A172 (cell line): ENCODE results near the gene SAMD14. TPM values are rescaled to one million over a fixed set of nuclear protein-coding genes. Genes with fewer than 3 reads are reported as not detected.
"Not testable (repeated sequence)": the region's sequence is repeated elsewhere in the genome, so short reads cannot be mapped to it uniquely, and the experiment has no call there.

Experiments
- DNase-seq: peaks from one replicate; pipeline ENCODE4 v3.0.0-alpha.2; 2015; ENCODE audit warnings: low spot score
- total RNA-seq: library from RNA; depleted of rRNA; stranded (reverse); fragments of >200 nt; shearing (Covaris generic); gene quantifications from 2 replicates; pipeline ENCODE4 v1.2.3, GENCODE V29; 2014

Gene SAMD14
- total RNA-seq, 1 experiment from 2014 or later, result 0.62 TPM

GRCh38 chr17:50076591-50077235, 53.2 kb downstream of the SAMD14 start:
- no peak for DNase-seq

- DNase-seq, result no peak
Observed at GRCh38 chr17:50076221-50076590, 53.8 kb downstream of the SAMD14 start.

DNA sequence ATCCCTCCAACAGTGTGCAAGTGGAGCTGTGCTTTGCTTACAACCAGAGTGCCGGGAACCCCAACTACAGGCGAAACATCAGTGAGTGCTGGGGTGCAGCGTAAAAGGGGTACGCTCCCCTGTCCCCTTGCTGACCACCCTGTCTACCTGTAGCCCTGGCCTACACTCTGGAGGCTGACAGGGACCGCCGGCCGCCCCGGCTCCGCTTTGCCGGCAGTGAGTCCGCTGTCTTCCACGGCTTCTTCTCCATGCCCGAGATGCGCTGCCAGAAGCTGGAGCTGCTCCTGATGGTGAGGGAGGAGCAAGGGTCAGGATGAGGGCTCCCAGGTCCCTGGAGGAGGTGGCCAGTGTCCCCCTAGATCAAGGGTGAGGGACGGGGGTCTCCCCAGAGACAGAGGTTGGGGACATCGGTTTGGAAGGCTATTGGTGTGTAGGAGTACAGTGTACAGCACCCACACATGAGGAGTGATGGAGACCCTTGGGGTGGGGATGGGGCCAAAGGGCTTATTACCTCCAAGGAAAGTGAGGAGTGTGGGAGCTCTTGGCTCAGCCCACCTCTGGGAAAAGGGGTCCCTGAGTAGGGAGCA, 54.4 kb downstream of the SAMD14 start:
- no peak for DNase-seq

GRCh38 chr17:50074227-50074626, 55.7 kb downstream of the SAMD14 start:
- no peak for DNase-seq

DNA sequence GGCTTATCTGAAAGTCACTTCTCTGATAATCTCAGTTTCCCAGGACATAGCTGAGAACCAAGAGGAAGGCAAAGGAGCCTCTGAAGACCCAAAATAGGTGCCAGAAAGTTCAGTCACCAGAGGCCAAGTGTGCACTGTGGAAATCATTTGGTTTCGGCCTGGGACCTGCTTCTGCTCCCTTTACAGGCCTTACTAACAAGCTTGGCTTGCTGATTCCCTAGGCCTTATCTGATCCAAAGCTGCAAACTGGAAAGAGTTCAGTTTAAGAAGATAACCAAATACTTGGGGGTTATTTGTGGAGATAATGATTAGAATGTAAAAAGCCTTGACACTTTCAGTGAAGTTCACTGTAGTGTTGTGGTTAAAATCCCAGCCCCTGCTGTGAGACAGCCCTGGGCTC, 57.0 kb downstream of the SAMD14 start:
- DNase-seq, result no peak

- DNase-seq, result peak; percentile 51
Observed at GRCh38 chr17:50072130-50072529, 57.8 kb downstream of the SAMD14 start.

- no peak for DNase-seq
Observed at GRCh38 chr17:50071692-50072091, 58.3 kb downstream of the SAMD14 start.

DNA sequence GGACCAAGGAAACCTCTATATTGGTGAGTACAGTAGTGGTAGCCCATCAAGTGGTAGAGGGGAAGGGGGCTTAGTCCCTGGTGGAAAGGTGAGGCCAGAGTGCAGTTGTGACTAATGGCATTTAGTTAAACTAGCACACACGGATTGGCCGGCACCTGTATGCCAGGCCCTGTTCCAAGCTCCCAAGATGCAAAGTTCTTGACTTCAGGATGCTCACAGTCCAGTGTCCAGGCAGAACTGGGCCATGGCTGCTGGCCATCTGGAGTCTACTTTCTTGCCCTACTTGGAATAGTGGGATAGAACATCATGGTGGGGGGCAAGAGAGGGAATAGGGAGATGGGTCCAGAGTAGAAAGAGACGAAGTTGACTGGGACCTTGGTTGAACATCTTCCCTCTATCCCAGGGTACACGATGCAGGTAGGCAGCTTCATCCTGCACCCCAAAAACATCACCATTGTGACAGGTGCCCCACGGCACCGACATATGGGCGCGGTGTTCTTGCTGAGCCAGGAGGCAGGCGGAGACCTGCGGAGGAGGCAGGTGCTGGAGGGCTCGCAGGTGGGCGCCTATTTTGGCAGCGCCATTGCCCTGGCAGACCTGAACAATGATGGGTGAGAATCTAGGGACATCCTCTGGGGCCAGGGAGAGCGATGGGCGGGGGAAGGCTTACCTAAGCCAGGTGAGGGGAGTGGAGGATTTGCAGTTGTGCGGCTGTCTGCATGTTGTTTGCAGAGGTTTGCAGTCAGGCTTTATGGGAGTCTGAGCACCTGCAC, 58.9 kb downstream of the SAMD14 start:
- no peak for DNase-seq

- DNase-seq, result no peak
Observed at GRCh38 chr17:50067996-50068395, 62.0 kb downstream of the SAMD14 start.

- no peak for DNase-seq
Observed at GRCh38 chr17:50066995-50067394, 63.0 kb downstream of the SAMD14 start.

DNA sequence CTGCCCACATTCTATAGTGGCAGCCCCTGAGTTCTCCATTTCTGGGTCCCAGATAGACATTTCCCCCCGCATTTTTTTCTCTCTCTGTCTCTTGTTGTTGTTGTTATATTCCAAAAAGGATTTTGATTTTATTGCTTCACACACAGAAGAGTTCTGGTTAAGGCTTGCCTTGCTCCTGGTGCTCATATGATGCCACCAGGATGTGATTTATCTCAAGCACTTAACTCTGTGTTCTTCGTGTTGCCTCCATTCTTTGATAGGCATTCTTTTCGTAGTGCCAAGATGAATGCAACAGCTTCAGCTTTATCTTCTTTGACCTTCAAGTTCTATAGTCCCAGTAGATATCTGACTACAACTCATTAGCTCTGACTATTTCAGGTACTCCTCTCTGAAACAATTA, 64.9 kb downstream of the SAMD14 start:
- no peak for DNase-seq

DNA sequence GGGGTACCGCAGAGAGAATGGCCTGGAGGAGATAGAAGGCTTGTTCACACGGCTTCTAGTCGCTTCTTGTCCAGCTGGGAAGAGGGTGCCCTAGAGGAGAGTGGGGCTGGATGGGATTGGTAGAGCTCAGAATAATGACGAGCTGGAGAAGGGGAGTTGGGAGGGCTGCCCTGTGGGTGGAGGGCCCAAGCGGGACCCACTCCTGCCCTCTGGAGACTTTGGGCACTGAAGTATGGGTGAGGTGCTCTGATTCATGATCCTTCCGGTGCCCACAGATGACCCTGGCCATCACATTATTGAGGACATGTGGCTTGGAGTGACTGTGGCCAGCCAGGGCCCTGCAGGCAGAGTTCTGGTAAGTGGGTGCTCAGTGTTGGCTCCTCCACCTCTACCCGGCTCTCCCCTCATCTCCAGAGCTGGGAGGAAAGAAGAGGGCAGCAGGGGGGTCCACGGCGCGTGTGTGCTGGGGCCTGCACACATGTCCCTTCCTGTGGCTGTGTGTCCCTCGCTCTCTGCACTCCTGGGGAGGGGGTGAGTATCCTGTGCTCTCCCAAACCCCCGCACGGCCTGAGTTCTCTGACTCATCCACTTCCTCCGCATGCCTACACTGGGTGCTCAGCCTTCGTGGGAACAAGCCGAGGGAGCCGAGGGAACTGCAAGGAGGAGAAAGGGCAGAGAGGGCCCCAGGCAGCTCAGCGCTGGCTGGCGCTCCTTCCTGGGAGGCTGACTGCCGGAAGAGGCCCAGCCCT, 65.5 kb downstream of the SAMD14 start:
- DNase-seq, result peak; percentile 98

GRCh38 chr17:50063561-50064252, 66.3 kb downstream of the SAMD14 start:
- peak; percentile 58 for DNase-seq

- DNase-seq, result peak; percentile 100
Observed at GRCh38 chr17:50062293-50063243, 67.4 kb downstream of the SAMD14 start.

DNA sequence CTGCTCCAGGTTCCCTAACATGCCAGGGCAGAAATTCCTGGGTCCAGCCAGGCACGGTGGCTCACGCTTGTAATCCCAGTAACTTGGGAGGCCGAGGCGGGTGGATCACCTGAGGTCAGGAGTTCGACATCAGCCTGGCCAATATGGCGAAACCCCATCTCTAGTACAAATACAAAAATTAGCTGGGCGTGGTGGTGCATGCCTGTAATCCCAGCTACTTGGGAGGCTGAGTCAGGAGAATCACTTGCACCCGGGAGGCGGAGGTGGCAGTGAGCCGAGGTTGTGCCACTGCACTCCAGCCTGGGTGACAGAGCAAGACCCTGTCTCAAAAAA, 68.3 kb downstream of the SAMD14 start:
- DNase-seq, result not testable (repeated sequence)

DNA sequence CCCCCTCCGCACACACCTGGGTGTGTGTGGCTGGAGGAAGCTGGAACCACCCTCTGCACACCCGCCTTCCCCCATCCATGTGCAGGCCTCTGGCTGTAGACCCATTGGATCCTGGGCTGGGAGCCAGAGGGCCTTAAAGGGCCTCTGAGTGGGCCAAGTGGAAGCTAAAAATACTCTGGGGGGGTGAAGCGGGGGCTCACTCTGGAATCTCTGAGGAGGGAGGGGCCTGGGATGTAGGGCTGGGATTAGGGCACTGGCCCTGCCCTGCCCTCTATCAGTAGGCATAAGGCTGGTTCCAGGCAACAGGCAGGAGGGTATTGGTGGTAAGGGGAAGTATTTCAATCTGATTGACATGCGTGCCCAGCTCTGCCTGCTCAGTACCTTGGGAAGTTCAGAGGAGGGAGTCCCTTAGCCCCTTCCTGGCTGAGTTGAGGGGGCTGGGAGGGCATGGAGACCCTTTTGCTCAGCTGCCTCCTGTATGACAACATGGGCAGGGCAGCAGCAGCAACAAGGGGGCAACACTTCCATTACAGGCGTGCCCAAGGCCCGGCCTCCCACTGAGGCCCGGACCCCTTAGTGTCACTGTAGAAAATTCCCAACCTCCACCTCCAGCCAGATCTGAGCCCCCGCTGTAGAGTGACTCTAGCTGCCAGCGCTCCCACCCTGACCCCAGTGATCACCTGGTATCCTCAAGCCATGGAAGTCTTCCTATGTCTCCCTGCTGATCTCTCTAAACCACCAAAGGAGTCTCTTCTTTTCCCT, 68.8 kb downstream of the SAMD14 start:
- peak; percentile 91 for DNase-seq
